SH-SY5Y (cell line): ENCODE measurements around the gene DNAJC8.

Experiments
- GATA2 ChIP-seq: IDR thresholded peaks from 2 replicates; pipeline ENCODE4 v1.6.1; 2011; ENCODE audit warnings: mild to moderate bottlenecking, low read depth, low read length
- GATA3 ChIP-seq: IDR thresholded peaks from 2 replicates; pipeline ENCODE4 v1.6.1; 2011; ENCODE audit warnings: low read depth, mild to moderate bottlenecking, low read length, moderate library complexity

The DNAJC8 gene

DNA sequence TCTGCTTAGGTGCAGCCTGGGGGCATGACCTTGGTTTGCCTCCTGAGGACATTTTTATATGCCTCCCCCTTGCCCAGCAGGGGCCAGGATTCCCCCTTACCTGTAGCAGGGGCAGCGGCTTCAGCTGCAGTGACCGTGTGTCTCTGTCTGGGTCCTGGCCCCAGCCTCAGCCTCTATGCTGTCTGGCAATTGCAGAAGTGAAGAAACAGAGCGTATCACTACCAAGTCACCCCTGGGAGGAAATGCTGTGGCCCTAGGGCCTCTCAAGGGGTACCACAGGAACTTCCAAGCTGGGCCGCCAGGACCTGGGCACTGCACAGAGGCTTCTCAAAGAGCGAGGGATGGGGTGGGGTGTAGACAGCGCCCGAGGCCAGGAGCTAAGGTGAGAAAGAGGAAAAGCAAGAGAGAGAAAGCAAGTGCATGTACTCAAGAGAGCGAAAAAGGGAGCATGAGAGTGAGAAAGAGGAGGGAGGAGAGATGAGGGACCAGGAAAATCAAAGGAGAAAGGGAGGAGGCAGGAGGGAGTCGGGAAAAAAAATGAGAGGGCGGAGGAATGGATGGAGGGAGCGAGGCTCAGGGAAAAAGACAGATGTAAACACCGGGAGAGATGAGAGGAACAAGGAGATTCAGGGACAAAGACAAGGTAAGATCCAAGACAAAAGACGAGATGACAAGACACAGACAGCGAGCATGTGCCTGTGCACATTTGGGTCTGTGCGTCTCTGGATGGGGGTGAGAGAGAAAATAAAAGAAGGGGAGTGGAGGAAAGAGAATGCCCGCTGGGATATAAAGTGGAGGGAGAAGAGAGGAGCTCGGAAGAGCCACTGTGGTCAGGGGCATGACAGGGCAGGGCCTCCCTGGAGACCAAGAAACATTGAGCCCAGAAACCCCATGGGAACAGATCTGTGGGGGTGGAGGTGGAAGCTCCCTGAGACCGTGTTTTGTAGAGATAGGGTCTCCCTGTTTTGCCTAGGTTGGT is 56.0 kb downstream of the DNAJC8 start, which contains the start of gene PTAFR:
PTAFR (minus strand) TSS at position 199 of the 979 bp plus-strand sequence. CDS start 25,669 bp downstream, outside the sequence.
- TF ChIP-seq GATA3 = no peak
- no peak for TF ChIP-seq GATA2

DNA sequence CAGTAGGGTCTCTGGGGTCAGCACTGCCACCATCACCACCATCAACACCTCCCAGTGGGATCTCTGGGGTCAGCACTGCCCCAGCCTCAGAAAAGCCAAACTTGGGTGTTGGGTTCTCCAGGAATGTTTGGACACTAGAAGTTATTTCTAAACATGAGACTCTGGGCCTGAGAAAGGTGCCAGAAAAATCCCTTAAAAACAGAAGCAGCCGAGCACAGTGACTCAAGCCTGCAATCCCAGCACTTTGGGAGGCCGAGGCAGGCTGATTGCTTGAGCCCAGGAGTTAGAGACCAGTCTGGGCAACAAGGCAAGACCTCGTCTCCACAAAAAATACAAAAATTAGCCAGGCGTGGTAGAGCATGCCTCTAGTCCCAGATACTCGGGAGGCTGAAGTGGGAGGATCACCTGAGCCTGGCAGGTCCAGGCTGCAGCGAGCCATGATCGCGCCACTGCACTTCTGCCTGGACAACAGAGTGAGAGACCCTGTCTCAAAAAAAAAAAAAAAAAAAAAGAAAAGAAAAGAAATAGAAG is 56.8 kb downstream of the DNAJC8 start:
- TF ChIP-seq GATA3 (no peak), GATA2 (no peak)

DNA sequence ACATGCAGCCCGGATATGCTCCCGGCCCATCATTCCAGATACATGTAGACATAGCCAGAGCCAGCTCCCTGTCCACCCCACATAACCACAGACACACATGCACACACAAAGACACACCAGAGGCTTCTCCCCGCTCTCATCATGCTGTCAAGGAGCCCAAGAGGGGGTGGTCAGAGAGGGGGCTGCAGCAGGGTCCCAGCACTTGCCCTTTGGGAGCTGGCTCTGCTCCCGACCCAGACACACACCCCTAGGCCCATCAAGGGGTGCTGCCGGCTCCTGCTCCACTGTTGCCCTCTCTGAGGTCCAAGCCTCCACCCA is 58.9 kb downstream of the DNAJC8 start:
- TF ChIP-seq GATA3 = no peak
- no peak for TF ChIP-seq GATA2

DNA sequence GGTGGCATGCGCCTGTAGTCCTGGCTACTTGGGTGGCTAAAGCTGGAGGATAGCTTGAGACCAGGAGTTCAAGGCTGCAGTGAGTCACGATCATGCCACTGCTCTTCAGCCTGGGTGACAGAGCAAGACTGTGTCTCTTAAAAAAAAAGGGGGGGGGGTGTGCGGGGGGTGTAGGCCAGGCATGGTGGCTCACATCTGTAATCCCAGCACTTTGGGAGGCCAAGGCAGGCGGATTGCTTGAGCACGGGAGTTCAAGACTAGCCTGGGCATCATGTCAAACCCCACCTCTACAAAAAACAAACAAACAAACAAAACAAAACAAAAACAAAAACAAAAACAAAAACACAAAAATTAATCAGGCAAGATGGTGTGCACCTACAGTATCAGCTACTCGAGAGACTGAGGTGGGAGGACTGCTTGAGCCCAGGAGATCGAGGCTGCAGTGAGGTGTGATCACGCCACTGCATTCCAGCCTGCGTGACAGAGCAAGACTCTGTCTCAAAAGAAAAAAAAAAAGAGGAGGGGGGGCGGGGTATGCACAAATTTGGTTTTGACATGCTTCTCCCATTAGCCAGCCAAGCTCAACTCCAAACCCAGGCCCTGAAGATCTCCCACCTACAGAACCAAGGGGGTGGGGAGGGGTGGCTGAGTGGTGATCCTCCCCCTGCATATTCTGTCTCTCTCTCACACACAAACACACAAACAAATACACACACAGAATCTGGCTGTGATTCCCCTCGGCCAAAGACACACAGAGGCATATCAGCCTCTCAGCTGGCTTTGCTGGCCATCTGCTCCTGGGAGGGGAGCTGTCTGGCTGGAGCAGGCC is 59.5 kb downstream of the DNAJC8 start:
- TF ChIP-seq GATA2 = no peak
- no peak for TF ChIP-seq GATA3

DNA sequence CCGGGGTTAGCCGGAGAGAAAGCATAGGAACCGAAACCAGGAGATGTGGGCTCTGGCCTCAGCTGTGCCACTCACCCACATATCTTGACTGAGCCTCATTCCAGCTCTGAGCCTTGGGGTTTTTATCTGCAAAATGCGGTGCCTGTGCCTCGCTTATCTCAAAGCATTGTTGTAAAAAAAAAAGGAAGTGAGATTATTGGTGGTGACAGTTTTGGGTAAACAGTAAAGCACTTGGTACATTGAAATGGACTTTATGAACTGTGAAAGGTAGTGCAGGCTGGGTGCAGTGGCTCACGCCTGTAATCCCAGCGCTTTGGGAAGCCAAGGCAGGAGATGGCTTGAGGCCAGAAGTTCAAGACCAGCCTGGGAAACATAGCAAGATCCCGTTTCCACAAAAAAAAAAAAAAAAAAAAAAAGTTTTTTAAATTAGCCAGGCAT is 60.1 kb downstream of the DNAJC8 start:
- TF ChIP-seq GATA3 = no peak

DNA sequence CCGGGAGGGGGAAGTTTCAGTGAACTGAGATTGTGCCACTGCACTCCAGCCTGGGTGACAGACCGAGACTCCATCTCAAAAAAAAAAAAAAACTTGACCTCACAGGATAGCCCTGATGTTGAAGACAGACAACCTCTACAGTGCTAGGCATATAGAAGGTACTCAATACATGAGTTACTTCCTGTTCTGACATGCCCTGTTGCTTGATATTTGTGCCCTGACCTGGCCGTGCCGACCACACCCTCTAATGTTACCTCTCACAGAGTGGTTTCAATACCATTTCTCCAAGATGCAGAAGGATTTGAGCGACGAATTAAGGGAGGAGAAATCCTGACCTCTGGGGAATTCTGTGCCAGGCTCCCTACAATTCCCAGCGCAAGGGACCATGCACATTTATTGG is 61.6 kb downstream of the DNAJC8 start:
- no peak for TF ChIP-seq GATA3
- TF ChIP-seq GATA2 = no peak

DNA sequence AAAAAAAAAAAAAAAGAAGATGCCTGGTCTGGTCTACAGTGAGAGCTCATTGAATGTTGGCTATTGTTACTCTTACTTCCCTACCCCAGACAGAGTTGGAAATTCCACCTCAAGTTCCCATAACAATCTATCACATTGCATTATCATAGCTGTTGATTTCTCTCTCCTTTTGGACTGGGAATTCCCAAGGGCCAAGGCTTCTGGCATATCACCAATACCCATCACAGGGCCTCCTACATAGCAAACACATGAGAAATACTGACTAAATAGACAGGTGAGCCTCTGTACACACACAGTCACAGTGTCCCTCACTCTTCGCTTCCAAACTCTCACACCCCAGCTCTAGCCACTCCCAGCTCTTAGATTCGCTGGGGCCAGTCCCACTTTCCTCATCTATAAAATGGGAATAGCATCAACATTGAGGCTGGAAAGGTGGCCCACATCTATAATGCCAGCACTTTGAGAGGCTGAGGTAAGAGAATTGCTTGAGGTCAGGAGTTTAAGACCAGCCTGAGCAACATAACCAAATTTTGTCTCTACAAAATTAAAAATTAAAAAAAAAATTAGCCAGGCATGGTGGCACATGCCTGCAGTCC is 62.7 kb downstream of the DNAJC8 start:
- TF ChIP-seq GATA2 = no peak
- TF ChIP-seq GATA3 = no peak

DNA sequence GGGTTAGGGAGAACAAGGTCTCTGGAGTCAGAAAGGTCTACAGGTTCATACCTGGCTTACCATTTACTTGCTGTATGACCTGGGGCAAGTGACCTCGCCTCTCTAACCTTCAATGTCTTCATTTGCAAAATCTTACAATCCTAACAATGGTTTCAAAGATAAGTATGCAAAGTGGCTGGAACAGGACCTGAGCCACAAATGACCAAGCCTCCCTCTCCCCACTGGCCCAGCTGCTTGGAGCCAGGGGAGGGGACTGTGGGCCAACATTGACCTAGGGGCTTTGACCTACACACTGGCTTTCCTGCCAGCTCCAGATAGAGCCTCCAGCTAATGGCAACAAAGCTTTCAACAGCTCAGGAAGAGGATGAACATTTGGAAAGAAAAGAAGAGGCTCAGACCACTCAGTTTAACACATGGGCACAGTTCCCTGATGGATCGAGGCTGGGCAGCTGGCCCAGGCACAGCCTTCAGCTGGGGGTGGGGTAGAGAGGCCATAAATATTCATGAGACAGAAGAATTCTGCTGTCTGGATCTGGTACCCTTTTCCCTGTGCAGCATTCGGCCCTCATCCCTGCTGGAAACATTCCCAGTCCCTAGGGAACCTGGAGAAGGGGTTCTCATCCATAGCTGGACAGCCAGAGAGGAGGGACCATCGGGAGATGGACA is 69.2 kb downstream of the DNAJC8 start:
- no peak for TF ChIP-seq GATA2
- no peak for TF ChIP-seq GATA3

DNA sequence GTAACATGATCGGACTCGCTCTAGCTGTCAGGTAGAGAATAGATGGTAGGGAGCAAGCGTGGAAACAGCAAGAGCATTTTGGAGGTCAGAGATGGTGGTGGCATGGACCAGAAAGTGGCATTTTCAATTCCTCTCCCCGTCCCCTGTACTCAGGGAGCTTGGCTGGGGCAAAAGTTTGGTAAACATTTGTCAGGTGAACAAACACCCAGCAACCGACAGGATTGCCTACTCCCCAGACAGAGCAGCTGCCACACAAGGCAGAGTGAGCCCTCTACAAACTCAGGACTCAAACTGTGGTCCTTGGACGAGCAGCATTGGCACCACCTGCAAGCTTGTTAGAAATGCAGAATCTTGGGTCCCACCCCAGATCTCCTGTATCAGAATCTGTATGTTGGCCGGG is 70.7 kb downstream of the DNAJC8 start:
- TF ChIP-seq GATA2 (no peak), GATA3 (no peak)

DNA sequence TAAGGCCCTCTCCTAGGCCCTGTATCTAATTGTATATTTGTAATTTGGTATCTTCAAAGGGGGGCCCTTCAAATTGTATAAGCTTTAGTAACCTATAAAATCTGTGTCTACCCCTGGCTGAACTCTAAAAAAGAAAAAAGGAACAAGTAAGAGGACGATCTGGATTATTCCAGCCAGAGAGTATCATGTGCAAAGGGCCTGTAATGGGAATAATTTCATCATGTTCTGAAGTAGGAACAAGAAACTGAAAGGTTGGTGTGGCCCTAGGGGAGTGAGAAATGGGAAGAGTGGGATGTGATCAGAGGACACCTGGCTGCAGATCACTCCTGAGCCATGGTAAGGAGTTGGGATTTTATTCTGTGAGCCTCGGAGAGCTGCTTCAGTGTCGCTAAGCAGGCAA is 71.1 kb downstream of the DNAJC8 start:
- TF ChIP-seq GATA2 = no peak
- TF ChIP-seq GATA3 = no peak

DNA sequence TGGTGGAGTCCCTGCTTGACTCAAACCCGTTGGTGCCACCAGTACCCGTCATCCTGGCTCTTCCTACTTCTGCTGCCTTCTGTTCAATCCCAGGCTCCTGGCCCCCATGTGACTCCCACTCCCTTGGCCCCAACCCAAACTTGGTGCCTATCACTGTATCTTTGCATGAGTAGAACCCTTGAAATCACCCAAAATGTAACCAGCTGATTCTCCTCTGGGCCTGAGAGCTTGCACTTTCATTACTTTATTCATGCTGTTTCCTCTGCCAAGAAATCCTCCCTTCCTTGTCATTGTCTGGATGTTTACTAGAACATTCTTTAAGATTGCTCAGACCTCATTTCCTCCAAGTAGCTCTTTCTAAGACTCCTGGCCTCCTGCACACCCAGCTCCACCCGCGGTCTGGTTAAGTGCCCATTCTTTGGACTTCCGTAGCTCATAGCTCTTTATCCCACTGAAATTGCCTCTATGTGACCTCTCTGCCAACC is 72.0 kb downstream of the DNAJC8 start:
- TF ChIP-seq GATA3 = no peak
- TF ChIP-seq GATA2 = no peak

DNA sequence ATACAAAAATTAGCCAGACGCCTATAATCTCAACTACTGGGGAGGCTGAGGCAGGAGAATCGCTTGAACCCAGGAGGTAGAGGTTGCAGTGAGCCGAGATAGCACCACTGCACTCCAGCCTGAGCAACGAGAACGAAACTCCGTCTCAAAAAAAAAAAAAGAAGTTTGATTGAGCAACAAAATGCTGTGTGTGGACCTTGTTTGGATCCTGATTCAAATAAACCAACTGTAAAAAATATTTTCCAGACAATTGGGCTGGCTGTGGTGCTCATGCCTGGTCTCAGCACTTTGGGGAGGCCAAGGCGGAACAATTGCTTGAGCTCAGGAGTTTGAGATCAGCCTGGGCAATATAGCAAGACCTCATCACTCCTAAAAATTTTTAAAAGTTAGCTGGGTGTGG is 73.1 kb downstream of the DNAJC8 start:
- TF ChIP-seq GATA3 (no peak), GATA2 (no peak)

DNA sequence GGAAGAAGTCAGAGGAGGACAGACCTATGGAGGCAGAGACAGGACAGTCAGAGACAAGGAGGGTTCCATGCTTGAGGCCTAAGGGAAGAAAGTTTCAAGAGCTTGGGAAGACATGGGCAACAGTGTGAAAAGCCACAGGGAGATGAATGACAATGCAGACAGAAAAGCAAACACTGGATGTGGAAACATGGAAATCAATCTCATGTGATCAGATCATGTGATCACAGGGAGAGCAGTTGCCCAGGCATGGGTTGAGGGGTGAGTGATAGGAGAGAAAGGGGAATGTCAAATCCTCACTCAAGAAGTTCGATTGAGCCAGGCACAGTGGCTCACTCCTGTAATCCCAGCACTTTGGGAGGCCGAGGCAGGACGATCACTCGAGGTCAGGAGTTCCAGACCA is 73.6 kb downstream of the DNAJC8 start:
- TF ChIP-seq GATA3 (no peak), GATA2 (no peak)
